HG02970 (cell line): Measurements from ENCODE around the gene SLC19A2.
"Not testable (repeated sequence)": the region's sequence is repeated elsewhere in the genome, so short reads cannot be mapped to it uniquely, and the experiment has no call there.

ENCODE experiments used
- ATAC-seq: cut with Tn5 transposase; IDR thresholded peaks from one replicate; pipeline ENCODE4 v1.9.1; 2021; ENCODE audit warnings: mild to moderate bottlenecking, moderate library complexity, moderate number of reproducible peaks; ENCODE audit not compliant: unreplicated experiment, low FRiP score

The SLC19A2 gene

GRCh38 chr1:169510060-169510459 is 24.3 kb upstream of the SLC19A2 start:
- ATAC-seq, result no peak

GRCh38 chr1:169509354-169509753 is 23.6 kb upstream of the SLC19A2 start:
- no peak for ATAC-seq

- no peak for ATAC-seq
These were observed 22.9 kb upstream of the SLC19A2 start for GRCh38 chr1:169508432-169509338.

GRCh38 chr1:169507413-169507812 is 21.7 kb upstream of the SLC19A2 start:
- ATAC-seq, result no peak

GRCh38 chr1:169503601-169504000 is 17.9 kb upstream of the SLC19A2 start:
- ATAC-seq, result not testable (repeated sequence)

- ATAC-seq, result no peak
These were observed 14.1 kb upstream of the SLC19A2 start for GRCh38 chr1:169499807-169500206.

GRCh38 chr1:169497317-169497716 is 11.6 kb upstream of the SLC19A2 start:
- ATAC-seq, result no peak

GRCh38 chr1:169495916-169496315 is 10.2 kb upstream of the SLC19A2 start:
- no peak for ATAC-seq

- ATAC-seq, result no peak
These were observed 9.5 kb upstream of the SLC19A2 start for GRCh38 chr1:169495046-169495775.

GRCh38 chr1:169494343-169494742 is 8.6 kb upstream of the SLC19A2 start:
- no peak for ATAC-seq

- ATAC-seq, result no peak
These were observed 7.5 kb upstream of the SLC19A2 start for GRCh38 chr1:169493251-169493650.

- ATAC-seq, result peak; percentile 65
These were observed 6.1 kb upstream of the SLC19A2 start for GRCh38 chr1:169491845-169492281.

- no peak for ATAC-seq
These were observed 2.4 kb upstream of the SLC19A2 start for GRCh38 chr1:169488157-169488556.

GRCh38 chr1:169487561-169487960 is 1.8 kb upstream of the SLC19A2 start:
- ATAC-seq, result no peak

GRCh38 chr1:169487133-169487532 is 1.4 kb upstream of the SLC19A2 start:
- ATAC-seq, result no peak

- ATAC-seq, result no peak
These were observed 722 bp upstream of the SLC19A2 start for GRCh38 chr1:169486281-169487051.

- peak; percentile 18 for ATAC-seq
These were observed 887 bp downstream of the SLC19A2 start for GRCh38 chr1:169484683-169485430.

GRCh38 chr1:169484101-169484500 is 1.6 kb downstream of the SLC19A2 start:
- no peak for ATAC-seq

GRCh38 chr1:169483500-169483966 is 2.2 kb downstream of the SLC19A2 start:
- ATAC-seq, result no peak
